Hematopoietic multipotent progenitor cell treated with erythropoietin and hydrocortisone succinate and interleukin-3 and kit ligand, for 4 days (in vitro differentiated cells): ENCODE results near the gene PTPRT.

ENCODE experiments used
- DNase-seq: peaks from one replicate; pipeline ENCODE4 v3.0.0-alpha.2; 2015

PTPRT gene

DNA sequence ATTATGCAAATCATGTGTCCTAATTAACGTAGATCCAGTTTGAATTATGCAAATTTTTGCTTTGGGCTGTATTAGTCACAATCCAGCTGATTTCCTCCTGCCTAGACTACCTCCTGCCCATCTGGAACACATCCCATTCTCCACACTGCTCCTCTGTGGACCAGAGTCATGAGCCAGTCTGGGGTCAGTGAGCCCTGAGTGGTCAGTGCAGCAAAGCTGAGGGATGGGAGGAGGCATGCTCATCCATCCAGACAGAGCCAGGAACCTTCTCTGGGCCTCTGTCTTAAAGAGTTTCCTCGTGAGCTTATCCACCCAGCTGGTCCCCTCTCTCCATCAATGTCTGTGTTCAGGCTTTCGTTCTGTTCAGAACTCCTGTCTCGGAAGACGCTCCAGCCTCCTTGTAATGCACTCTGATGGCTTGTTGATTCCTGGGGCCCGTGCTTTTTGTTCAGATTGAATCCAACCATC, 747.8 kb downstream of the PTPRT start:
- DNase-seq: no peak

DNA sequence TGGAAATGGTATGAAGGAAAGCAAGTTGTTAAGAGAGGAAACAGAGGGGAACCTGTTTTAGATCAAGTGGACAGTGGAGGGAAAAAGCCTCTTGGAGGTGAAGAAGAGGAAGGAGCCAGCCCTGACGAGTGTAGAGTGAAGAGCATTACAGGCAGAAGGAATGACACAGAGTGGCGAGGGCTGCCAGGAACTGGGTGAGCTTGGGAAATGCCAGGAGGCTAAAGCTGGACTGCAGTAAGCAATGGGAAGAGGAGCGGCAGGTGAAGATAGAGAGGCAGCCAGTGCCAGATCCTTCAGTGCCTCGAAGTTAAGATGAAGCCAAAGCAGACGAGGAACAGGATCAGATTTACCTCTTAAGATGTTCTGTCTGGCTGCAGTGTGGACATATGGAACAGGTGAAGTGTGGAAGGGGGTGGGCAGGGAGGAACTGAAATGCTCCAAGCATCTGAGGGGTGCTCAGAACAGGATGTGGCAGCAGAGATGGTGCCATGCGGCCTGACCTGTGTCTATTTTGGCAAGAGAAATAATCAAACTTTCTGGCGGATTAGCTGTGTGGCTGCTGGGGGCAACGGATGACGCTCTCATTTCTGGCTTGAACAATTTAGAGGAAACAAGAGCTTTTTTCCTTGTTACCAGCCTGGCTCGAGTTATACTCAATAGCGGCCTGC, 748.4 kb downstream of the PTPRT start:
- no peak for DNase-seq

DNA sequence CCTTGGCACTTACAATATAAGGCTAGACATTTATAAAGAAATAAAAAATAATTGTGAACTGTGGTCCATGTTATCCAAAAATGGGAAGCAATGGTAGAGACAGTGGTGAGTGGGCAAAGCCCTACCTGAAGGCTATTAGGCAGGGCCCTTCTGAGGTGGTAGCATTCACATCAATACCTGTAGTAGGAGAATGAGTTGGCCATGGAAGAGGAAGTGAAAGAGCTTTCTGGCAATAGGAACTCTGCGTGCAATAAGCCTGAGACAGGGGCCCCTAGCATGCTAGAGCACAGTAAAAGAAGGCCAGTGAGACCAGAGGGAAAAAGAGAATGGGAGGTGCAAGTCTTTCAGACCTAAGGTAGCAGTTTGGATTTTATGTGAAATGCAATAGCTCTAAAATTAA, 754.5 kb downstream of the PTPRT start:
- no peak for DNase-seq

DNA sequence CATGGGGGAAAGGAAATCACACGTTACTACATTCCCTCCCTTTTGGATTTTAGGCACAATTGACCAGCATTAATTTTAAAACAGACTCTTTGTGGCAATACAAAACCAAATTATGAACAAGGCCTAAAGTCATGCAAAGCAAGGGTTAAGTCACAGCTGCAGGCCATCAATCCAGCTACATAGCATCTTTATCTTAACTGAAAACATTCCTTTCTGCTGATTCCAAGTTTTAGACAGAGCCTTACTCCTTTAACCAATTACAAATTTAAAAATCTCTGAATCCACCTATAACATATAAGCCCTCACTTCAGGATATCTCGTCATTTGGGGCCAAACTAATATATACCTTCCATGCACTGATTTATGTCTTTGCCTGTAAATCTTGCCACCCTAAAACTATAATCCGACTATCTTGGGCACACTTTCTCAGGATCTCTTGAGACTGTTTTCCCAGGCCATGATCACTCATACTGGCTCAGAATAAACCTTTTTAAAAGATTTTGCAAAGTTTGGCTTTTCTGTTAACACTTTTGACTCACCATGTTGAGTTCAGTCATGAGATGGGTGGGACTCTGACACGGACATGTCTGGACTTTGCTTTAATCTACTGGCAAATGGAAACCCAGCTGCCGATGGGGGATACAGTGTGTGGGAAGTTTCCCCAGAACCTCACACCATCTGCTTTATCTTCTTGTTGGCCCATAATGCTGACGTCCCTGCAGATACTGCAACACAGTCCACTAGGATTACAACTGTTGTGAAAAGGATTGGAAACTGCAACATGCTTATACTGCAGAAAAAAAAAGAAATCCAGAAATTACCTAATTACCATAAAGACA, 757.0 kb downstream of the PTPRT start:
- DNase-seq: no peak

DNA sequence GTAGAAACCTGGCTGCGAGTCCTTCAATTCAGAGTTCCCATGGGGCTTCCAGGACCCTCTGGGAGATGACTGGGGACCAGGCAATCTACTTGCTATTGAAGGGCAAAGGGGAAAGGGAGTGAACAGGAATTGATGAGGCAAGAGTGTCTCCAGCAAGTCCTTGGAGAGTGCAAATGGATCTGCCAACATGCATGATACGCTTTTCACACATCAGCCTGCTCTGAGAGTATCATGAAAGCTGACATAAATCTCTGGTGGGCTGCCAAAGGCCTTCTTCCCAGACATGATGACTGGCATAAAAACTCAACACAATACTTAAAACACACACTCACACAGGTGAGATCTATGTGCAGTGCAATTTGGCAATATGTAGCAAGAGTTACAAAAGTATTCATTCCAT, 759.1 kb downstream of the PTPRT start:
- no peak for DNase-seq

DNA sequence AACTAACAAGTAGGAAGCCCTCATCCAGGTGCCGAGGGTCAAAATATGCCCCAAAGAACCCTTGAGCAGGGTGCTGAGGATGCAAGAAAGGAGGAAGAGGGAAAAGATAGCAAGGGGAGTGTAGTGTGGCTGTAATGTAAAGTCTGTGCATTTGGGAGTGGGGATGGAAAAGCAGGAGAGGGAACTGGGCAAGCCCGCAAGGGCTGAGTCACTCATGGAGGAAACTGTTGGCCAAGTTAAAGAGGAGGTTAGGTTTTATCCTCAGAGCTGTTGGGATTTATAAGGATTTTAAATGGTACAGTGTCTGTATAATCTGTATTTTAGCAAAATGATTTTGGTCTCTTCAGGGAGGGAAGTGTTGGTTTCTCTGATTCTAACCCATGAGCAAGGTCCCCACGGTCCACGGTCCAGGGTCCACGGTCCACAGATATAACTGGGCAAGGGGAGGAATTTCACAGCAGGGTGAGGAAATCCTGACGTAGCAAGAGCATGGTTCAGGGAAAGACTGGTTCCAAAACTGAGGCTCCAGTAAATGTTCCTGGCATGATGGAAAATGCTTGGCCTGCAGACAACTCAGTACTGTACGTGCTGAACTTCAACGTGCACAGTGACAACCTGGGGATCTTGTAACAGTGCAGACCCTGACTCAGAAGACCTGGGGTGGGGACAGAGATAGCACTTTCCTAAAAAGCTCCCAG, 759.8 kb downstream of the PTPRT start:
- DNase-seq: no peak

DNA sequence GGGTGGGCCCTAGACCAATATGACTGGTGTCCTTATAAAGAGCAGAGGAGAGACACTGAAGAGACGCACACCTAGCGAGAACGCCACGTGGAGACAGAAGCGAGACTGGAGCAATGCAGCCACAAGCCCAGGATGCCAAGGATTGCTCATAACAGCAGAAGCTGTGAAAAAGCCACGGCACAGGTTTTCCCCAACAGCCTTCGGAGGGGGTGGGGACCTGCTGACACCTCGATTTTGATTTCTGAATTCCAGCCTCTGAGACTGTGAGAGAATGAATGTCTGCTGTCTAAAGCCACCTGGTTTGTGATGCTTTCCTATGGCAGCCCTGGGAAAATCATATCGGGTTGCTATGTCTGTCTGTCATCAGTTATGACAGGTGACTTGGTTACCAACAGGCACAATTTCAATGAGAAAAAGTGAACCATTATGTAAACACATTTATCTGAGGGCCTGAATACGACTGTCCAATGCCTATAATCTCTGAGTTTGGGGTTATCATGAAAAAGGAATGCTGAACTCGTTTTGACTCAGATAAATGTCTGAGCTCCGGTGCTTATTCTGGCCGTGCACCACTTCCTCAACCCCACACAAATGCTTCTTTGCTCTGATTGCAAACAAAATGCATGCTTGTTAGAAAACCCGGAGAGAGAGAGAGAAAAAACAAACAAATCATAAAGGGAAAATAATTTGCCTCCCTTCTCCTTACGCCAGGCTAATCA, 769.7 kb downstream of the PTPRT start:
- no peak for DNase-seq

DNA sequence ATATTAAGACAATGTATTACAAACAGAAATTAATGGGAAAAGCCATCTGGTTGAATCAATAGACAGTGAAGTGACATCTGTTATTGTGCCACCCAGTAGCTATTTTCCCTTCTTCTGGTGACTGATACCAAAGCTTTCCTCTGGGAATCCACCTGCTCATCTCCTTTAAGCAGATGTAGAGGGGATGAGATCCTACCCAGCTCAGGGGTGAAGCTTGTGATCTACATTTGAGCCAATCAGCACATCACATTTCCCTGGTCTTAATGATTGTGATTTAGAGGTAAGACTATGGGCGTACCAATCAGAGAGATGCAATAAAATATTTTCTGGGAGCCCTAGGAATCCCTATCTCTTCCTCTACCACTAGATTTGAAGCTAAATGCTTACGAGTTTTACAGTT, 782.9 kb downstream of the PTPRT start:
- no peak for DNase-seq

DNA sequence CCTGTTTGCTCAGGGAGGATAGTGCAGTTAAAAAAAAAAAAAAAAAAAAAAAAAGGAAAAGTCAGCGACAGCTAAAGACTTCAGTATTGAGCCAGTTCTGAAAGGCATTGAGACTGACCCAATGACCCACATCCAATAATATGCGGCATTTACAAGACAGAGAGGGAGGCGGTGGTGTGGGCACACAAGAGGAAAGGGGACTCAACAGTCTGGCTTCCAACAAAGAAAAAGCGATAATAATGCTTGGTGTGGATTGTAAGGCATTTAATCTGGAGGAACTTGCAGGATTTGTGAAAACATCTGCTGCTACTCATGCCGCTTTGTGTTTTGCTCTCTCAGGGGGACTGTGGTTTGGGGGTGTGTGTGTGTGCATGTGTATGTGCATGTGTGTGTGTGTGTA, 787.3 kb downstream of the PTPRT start:
- DNase-seq: no peak

DNA sequence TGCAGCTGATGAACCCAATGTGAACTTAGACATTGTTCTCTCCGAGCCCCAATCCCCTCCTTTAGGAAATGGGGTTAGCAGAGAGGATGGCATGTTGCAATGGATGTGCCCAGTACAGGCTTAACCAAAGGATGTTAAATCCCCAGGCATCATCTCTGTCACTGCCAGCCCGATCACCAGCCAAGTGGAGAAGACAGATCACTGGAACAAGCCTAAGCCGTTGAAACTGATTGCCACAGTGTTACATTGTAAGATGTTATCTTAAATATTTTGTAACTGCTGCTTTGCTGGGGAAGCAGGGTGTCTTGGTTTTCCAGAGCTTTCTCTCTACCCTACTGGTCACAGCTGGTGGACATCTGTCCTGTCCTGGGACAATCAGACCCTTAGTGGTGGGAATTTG, 788.1 kb downstream of the PTPRT start:
- DNase-seq: peak; percentile 44

DNA sequence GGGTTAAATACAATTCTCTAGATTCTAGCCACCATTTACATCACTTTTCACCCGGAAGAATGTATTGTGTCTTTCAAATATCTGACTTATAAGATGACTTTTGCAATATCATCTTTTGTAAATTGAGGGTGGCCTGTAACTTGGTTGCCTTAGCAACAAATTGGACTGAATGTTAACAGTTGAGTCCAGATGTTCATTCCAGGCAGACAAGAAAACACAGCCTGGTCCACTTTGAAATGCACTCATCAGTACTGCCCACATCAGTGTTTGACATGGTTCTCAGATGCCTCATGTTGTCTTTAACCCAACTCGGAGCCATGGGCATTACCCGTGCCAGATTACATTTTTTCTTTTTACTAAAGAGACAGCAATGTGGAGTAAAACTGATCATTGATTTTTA, 789.9 kb downstream of the PTPRT start:
- DNase-seq: no peak

DNA sequence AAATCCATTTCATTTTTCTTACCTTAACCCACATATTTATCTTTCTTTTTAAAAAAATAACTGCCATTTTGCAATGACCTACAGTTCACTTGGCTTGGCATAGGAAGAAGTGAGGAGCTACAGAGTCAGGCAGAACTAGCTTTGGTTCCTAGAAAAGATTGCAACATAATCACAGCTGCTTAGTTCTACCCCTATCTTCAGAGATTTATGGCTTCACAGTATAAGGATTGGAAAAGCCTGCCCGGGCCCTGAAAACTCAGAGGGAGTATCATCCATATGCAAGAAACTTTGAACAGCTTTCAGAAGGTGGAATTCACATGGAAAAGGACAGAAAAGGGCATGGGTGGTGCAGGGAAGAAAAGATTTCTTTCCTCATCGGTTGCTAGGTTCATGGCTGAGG, 797.3 kb downstream of the PTPRT start:
- DNase-seq: peak; percentile 25

DNA sequence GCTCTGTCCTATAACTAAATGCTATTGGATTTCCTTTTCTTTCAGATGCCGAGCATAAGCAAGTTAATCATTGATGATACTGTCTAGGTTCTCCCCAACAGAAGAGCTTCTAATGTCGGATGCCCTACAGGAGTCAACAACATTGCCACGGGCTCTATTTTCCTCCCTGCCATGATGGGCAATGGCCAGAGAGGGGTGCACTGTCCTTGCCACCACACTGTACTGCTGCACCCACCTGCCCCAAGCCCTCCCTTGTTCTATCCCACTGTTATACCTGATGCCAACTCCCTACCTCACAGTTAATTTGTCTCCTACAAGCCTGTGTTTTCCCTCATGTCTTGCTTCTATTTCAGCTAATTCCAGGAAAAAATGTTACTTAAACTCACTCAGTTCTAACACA, 797.9 kb downstream of the PTPRT start:
- DNase-seq: no peak

DNA sequence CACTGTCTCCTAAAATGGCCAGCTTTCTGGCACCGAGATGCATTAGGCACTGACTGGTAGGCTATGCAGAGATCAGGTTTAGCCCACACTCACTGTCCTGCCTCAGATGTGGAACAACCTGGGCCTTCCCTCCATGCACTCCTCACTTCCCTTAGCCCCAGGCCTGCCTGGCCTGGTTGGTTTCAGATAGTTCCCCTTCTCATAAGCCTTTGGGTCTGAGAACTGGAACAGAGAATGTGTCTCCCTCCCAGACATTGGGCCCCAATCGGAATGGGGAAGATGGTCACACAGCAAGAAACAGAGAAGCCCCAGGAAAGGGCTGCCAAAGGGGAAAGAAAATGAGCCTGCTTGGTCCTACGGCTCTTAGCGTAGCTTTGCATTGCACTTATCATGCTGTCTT, 809.4 kb downstream of the PTPRT start:
- no peak for DNase-seq

DNA sequence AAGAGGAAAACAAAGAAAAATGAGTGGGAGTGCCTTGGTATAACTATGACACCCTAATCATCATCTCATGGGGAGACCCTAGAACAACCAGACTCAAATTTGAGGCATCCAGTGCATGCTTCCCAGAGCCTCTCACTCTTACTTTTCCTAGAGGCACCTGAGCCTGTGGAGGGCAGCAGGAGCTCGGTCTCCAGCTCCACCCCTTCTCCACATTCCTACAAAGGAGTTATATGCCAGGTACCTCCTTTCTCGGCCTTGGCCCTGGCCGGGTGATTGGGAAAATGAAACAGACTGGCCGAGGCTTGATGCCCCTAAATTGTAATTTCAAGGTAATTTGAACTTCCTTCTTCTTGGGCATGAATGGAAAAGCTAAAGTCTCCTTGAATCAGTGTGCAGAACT, 810.3 kb downstream of the PTPRT start:
- DNase-seq: no peak

DNA sequence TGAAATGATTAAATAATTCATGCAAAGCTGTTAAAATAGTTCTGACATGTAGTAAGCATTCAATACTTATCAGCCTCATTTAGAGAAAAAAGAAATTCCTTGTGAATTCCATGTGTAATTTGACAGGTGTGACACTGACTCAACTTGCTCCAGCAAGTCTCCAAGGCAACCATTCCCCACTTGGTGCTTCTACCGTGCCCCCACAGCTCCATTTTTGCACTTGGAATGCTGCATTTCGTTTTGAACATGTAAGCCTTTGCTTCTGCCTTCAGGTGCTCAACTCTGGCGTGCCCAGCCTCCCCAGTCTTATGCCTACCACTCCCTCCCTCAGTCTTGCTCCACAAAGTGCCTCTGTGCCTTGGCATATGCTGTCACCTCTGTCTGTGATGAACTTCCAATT, 810.9 kb downstream of the PTPRT start:
- no peak for DNase-seq

DNA sequence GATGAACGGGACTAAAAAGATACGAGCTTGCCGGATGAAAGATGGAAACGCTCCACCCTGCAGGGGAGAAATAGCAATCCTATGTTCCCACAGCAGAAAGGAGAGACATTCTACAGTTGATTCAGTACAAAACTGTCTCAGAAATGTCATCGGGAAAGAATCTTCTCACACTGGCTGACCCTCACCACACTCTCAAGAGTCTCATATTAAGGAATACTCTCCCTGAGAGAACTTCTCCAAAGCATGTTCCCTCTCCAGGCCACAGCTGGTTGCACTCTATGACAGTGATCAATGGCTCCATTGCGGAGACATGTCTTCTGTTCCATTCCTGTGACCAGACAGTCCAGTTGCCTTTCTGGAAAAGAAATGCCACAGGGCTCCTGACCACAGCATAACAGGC, 813.6 kb downstream of the PTPRT start:
- no peak for DNase-seq

DNA sequence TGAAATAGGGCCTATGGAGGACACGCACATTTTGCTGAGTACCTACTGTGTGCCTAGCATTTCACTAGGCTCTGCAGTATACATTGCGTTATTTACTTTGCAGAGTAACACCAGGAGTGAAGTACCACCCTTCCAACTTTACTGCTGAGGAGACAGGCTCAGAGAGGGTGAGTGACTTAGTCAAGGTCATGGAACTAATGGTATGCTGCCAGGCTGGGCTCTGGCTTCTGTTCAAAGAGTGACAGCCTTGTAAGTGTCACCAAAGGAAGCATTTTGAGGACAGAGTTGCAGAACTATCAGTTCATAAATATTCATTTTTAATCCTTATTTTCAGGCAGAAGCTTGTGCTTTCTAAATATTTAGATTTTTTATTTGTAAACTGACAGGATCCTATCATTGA, 816.7 kb downstream of the PTPRT start:
- no peak for DNase-seq

DNA sequence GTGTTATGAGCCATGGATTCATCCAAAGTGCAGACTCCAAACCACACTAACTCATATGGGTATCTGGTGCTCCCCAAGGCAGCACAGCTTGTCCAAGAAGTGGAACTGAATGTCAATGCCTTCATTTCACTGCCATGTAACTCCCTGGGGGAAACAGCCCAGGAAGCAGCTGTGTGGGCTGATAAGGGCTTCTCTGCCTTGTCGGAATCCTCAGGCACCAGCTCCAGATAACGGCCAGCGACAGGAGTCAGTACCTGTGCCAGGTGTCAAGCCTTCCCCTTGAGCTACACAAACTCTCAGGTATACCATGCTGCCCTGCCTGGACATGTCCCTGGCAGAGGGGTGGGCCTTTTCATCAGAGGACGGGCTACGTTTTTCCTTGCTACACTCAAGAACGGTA, 819.6 kb downstream of the PTPRT start:
- peak; percentile 27 for DNase-seq

DNA sequence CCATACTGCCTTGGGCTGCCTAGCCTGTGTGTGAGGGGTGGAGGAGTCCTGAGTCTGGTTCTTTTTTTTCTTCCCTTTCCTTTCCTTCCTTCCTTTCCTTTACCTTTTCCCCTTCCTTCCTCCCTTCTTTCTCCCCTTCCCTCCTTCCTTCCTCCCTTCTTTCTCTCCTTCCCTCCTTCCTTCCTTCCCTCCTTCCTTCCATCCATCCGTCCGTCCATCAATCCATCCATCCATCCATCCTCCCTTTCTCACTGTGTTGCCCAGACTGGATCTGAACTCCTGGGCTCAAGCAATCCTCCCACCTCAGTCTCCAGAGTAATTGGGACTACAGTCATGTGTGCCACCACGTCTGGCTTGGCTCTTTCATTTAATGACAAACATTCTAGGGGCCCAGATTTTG, 820.8 kb downstream of the PTPRT start:
- no peak for DNase-seq

DNA sequence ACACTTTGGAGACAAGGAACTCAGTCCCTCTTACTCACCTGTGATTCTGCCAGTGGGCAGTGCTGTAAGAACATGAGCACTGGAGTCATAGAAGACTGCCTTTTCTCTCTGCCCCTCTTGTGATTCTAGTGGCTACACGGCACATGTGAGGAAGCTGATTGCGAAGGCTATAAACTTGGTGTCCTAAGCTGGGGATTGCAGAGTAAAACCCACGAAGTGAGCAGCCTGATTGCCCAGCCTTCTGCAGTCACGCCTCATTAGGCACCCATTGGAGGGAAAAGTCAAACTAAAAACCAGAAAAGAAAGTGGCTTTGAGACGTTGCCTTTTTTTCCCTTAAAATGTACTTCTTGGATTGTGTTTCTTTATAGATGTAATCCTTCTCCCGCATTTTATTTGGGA, 823.1 kb downstream of the PTPRT start:
- no peak for DNase-seq

DNA sequence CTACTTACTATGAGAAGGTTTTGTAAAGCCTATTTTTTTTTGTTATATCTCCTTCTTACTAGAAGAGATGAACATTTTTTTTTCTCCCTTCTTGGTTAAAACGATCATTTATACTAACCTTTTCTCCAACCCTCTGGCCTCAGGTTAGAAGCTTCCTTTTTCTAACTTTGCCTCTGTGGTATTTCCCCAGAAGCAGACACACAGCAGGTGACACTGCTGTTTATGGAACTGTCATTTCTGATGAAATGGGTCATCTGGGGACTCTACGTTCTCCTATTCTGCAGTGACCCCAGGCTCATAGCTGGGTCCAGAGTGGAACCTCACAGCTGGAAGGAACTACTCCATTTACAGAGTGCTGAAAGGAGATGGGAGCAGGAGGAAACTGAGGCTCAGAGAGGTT, 825.3 kb downstream of the PTPRT start:
- no peak for DNase-seq

DNA sequence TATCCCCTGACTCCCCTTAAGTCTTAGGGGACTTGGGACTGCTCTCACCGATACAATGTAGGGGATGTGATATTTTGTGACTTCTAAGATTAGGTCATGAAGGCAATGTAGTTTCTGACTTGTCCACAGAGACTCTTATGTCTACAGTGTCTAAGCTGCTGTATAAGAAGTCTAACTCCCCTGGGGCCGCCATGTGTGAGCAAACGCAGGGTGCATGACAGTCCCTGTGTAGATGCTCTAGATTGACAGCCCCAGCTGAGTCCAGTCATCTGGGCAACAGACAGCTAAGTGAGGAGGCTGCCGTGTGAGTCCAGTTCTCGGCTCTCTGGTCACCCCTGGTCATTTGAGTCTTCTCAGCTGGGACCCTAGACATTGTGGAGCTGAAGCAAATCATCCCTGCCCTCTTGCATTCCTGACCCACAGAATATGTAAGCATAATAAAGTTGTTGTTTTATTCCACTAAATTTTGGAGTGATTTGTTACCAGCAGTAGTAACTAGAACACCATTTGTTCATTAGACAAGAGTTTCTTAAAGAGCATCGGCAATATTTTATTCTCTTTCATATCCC, 828.2 kb downstream of the PTPRT start:
- DNase-seq: no peak
